GM21526 (cell line): ENCODE data around the gene G3BP1.
"Not testable (repeated sequence)": the region's sequence is repeated elsewhere in the genome, so short reads cannot be mapped to it uniquely, and the experiment has no call there.

Experiments
- ATAC-seq: cut with Tn5 transposase; IDR thresholded peaks from one replicate; pipeline ENCODE4 v1.9.1; 2021; ENCODE audit warnings: moderate library complexity; ENCODE audit not compliant: unreplicated experiment, low FRiP score

Gene G3BP1

DNA sequence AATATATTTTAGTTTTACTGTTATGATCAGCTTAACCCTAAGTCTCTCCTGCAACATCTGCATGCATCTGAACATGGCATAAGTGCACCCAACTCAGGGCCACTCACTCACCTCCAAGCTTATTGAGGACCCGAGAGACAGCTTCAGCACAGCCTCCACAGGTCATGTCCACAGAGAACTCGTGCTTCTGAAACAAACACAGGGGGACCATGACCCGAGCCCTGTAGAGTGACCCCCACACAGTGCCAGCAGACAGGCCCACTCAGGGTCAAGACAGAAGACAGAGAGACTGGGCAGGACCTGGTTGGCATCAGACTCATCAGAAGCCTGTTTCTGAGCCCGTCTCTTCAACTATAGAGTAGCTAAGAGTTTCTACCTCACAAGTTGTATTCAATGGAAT, 20.2 kb upstream of the G3BP1 start:
- ATAC-seq: no peak

DNA sequence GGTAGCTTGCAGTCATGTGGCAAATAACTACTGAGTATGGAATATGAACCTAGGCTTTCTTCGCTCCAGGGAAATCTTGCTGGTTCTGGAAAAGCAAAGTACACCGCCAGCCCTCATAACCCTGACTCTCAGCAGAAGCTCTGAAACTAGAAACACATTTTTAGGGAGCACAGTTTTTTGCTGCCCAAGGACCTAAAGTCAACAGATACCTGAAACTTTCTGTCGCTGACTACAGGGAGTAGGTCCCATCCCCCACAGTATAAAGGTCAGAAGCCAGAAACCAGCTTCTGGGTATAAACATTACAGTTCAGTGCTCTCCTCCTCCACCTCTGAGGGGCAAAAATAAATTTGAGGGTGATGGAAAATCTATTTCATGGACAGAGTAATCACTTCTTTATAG, 16.4 kb upstream of the G3BP1 start:
- ATAC-seq: no peak

DNA sequence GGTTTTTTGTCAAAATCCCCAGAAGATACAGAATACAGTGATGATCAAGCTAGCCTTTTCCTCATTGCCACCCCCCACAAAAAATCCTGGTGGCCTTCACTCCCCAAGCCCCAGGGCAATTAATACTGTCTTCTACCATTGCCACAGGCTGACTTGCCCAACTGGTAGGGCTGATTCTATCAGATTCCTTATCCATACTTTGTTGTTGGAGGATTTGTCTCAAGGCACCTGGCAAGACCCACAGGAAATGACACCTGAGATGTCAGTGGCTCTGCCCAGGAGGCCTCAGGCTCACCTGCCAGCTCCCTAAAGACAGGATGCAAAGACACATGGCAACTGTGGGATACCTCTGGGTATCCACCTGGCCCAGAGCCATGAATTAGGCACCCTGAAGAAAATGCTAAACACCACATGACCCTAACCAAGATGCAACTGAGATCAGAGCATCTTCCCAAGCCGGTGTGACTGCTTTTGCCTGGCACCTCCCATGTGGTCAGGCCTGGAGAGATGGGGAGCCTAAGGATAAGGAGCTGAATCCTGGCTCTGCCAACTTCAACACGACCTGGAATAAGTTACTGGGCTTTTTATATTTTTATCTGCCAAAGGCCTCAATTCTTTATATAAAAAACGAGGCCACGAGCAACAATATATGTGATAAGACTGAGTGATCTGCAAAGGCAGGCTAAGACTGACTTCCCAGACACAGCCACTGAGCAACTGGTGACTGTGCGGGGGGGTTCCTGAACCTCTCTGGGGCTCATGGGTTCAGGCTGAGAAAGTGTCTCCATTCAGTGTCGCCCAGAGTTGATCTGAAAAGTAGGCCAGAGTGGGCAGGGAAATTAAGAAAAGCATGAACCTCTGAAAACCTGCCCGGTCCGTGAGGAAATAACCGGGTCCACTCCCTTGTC, 14.3 kb upstream of the G3BP1 start:
- ATAC-seq: no peak

DNA sequence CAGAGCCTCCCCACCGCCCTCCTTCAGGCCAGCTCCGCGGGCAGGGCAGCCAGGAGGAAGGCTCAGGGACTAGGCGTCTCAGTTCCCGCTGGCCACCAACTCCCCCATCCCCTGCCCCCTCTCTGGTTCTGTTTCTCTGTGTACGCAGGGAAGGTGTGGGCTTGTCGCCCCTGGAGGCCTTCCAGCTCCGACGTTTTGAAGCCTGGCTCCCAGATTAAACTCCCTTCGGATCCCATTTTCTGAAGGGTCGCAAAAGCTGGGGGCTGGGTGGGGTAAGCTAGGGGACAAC, 13.7 kb upstream of the G3BP1 start:
- ATAC-seq: peak; percentile 15

DNA sequence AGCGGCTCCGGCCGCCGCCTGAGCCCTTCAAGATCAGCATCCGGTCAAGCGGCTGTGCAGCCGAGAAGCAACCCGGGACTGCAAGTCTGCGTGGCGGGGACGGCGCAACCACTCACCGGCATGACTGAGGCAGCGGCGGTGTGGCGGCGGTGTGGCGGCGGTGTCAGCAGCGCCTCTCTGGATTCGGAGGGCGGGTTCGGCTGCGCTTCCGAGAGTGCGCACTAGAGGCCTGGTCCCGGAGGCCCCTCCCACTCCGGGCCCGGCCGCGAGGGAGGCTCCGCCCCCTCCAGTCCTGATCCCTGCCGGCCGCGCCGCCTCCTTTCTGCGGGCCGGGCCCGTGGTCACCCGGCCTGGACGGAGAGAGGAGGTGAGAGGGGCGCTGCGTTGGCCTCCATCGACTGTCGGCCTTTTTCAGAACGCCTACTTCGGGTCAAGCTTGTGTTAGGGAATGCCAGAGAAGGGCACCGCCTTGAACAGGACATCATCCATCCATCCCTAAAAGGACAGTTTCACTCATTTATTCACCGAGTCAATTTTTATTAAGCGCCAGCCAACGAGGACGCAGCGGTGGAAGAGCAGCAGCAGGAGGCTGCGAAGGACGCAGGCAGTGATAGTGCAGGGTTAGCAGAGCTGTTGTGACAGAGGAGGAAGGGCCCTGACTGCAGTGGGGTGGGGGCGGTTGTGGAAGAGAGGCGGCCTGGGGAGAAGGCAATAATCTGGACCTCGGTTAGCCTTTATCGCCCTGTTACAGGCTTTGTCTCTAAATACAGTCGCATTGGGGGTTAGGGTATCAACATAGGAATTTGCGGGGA, 13.1 kb upstream of the G3BP1 start, which contains the start of gene ATOX1:
TSS of gene ATOX1 (minus strand) at position 202 of the 812 bp plus-strand sequence. CDS start at position 122, 80 bp downstream.
- peak; percentile 95 for ATAC-seq

DNA sequence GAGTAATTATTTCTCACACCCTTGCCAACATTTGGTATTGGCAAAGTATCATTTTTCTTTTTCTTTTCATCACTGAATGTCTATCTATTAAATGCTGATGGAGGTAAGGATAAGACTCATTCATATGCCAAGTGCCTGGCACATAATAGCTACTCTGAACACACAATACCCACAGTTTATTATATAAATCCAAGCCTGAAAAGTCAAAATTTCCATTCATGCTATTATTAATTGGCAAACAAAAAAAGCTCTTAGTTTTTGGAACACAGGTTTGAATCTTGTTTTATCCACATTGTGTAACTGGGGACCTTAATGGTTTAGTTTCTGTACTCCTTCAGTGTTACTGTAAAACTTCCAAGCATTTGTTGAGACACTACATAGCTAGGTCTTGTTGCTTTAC, 7.0 kb upstream of the G3BP1 start:
- no peak for ATAC-seq

DNA sequence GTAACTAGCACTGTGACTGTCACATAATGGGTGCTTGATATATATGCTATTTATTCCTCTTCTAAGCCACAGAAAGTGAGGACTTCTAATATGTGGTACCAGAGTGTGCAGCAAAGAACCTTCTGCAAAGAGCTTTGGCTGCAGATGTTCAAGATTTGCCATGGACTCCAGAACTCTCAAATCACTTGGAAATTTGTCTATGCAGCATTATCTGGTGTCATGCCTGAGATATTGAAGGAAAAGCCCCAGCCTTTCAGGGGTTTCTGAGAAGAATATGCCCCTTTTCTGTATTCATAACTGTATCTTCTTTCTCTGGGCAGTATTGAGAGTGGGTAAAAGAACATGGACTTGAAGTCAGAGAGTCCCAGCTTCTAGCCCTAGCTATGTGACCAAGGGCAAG, 4.8 kb upstream of the G3BP1 start:
- no peak for ATAC-seq

DNA sequence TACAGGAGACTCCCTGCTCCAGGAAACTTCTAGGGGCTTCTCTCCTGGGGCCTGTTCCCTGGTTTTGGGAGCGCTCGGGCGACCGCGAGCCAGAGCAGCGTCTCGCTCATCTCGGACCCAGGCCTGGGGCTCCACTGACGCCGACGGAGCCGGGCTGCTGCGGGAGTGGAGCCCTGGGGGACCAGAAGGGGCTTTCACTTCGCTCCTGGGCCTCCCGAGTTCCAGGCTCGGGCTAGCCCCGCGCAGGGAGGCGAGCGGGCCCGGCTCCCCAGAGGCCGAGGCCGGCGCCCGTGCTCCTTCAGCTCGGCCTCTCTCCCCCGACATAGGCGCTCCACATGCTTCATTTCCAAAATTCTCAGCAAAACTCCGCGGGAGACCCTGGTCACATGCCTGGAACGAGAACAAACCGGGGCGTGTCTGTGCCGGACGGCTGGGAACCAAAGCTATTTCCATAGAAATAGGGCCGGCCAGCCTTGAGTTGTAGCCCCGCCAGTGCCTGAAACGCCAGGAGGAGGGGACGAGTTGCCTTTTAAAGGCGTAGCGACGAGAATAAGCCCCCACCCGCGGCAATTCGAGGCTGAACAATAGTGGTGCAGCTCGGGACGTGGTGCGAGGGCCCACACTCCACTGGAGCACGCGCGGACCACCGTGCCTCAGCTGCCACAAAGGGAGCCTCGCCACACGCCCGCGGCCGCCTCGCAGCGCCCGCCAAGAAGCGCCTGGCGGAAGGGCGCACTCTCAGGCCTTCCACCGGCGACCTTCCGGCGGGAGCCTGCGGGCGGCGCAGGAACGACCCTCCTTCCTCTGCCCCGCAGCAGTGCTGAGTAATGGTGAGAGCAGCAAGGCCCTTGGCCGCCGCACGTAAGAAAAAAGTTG, 1.1 kb upstream of the G3BP1 start:
- peak; percentile 25 for ATAC-seq

DNA sequence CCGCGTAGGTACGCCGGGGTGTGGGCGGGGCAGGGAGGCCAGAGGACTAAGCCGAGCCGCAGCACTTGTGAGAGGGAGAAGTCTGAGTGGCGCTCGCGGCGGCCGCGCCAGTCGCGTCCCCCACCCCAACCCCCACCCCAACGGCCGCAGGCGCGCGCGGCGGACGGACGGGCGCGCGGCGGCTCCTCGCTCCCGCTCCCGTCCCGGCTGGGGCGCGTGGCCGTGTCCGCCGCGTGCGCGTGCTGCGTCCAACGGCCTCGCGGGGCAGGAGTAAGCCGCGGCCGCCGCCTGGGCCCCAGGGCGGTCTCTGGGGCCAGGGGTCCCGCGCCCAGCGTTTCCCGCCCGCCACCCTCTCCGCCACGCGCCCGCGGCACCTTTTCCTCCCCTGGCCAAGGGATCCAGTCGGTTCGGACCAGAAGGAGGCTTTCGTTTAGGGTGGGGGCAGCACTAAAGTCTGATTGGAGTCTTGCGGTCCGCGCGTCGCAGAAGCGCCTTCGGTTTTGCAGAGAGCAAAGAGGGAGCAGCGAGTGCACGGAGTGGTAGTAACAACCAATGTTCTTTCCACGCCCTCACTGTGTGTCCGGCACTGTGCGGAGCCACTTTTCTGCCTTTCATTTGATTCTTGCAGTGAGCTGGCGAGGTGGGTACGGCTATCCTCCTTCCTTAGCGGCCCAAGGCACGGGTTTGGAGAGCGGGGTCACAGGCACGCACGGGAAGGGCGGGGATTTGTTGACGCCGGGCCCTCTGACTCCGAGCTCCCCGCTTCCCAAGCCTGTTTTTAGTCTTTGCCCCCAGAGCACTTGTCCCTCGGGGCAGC, 483 bp downstream of the G3BP1 start:
- no peak for ATAC-seq

DNA sequence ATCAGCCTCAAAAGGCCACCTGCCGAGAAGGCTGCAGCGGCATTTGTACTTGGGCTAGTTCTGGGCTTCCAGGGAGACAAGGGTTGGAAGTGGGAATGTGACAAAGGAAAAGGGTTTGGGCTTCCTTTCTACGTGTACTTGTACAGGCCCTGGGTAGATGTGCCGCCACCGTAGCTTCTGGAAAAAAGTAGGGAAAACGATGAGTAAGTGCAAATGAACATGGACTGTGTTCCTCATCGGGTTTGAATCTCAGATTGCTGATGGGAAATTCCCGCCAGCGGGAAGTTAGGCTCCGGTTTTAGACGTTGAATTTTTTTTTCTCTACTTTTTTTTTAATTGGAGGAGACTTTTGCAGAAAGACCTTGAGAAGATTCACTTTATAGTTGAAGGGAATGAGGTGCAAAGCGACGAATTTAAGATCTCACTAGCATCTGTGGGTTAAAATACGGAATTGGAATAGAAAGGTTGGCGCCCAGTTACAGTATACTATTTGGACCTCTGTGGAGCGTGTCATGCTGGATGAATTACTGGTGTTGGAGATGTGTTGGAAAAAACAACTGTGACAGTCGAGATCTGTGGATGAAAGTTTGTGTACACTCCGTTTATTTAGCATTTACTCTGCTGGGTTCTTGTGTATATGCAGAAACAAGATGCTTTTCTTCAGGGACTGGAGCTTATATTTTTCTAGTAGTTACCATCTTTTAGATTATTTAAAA, 1.2 kb downstream of the G3BP1 start:
- ATAC-seq: no peak

DNA sequence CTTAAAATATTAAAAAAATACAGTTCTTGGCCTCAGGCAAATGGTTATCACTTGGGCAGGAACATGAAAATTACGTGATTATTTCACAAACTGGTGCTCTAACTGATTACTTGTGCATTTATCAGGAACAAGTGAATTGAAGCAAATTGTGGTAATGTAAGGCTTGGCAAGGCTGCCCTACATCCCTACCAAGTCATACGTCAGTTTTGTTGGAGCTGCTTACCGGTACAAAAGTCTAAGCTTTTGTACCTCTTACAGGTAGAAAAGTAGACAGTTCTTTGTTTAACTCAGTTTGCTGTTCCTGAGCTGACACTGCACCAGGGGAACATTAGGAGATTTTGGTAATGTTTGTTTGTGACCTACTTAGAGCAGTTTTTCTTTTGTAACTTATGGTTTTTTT, 2.2 kb downstream of the G3BP1 start:
- no peak for ATAC-seq

DNA sequence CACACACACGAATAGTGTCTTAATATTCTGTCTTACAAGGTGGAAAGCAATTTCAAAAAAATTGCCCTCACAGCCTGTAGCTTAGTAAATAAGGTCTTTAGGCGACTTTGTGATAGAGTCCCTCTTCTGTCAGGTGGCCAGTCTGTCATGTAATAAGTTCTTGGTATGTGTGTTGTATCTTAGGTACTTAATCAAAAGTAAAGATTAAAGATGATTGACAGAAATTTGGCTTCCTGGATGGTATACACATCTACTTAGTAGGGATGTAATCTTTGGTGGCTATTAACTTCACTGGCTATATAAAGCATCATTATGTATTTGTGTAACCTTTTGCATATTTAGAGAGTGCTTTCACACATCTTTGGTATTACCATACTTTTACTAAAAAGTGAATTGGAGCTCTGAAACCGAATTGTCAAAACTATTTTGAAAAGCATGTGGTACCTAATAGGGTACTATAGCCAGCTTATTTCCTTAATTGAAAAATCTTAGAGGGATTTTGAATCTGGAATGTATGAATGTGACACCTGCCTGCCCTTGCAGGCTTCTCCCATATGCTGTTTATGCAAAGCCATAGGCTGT, 3.4 kb downstream of the G3BP1 start:
- ATAC-seq: no peak

DNA sequence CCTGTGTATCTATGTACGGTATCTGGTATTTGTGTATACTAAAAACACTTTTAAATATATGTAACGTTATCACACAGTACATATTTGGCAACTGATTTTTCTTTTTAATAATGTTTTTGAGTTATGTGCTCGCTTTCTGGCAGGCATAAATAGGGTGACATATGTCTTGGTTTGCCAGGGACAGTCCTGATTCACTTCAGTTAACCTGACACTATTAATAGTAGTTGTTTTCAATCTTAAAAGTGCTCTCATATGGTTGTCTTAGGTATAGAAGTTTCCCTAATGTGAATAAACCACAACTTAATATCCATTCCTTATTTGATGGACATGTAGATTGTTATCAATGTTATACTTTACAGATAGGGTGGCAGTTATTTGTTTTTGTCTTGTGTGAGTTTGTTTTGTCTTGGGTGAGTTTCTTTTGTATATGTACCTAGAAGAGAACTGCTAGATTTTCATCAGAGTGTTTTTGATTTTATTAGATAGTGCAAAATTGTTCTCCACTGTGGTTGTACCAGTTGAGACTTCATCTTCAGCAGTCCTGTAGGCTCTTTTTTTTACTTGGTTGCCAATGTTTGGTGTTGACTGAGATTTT, 7.9 kb downstream of the G3BP1 start:
- ATAC-seq: no peak

DNA sequence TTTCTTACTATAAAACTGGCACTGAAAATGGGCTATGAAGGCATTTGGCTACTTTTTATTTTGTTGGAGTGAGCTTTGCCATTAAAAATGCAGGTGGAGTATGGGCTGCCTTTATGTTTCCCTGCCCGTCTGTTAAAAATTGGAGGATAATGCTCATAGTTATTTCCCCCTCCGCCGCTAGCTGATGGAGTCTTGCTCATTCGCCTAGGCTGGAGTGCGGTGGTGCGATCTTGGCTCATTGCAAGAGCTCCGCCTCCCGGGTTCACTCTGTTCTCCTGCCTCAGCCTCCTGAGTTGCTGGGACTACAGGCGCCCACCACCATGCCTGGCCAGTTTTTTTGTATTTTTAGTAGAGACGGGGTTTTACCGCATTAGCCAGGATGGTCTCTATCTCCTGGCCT, 8.6 kb downstream of the G3BP1 start:
- ATAC-seq: no peak

DNA sequence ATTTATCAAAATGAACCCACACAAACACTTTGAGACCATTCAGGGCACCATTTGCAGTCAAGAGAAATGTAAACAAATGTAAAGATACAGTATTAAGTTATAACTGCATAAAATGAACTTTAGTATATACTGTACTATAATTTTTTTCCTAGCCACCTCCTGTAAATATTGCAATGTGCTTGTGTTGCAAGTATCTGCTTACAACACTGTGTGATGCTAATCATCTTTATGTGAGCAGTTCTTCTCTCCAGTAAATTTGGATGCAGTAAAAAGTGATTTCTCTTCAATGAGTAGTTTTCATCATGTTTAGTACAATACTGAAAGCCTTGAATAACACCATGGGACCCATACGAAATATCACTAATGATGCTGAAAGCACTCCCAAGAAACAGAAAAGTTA, 9.4 kb downstream of the G3BP1 start:
- ATAC-seq: no peak

DNA sequence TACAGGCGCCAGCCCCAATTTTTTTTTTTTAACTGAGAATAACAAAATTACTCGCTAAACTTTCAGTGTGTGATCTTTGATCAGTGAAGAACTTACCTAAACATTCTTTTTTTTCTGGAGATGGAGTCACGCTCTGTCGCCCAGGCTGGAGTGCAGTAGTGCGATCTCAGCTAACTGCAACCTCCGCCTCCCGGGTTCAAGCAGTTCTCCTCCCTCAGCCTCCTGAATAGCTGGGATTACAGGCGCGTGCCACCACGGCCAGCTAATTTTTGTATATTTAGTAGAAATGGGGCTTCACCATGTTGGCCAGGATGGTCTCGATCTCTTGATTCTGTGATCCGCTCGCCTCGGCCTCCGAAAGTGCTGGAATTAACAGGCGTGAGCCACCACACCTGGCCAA, 11.9 kb downstream of the G3BP1 start:
- ATAC-seq: not testable (repeated sequence)

DNA sequence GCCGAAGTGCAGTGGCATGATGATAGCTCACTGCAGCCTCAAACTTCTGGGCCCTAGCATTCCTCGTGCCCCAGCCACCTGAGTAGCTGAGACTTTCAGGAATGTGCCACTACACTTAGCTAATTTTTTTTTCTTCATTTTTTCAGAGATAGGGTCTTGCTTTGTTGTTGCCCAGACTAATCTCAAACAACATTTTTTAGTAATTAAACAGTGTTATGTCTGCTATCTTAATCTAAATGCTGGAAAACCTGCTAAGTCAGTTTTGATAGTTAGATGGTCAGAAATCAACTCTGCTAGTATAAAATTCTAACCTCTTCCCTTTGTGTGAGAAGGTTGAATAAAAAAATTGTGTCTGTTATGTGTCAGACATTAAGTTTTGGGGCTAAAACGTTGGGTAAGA, 12.4 kb downstream of the G3BP1 start:
- no peak for ATAC-seq

DNA sequence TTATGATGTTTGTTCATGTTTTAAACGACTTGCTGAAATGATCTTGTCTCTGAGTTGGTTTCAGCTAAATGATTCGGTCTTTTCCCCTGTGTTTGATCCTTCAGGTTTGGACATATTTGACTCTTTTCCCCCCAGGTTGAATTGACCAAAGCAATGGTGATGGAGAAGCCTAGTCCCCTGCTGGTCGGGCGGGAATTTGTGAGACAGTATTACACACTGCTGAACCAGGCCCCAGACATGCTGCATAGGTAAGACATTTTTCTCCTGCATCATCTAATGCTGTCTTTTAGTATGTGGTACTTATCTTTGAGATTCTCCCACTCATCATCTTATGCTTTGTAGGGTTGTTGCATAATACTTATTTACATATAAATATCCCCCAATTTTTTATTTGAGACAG, 14.7 kb downstream of the G3BP1 start:
- ATAC-seq: no peak

DNA sequence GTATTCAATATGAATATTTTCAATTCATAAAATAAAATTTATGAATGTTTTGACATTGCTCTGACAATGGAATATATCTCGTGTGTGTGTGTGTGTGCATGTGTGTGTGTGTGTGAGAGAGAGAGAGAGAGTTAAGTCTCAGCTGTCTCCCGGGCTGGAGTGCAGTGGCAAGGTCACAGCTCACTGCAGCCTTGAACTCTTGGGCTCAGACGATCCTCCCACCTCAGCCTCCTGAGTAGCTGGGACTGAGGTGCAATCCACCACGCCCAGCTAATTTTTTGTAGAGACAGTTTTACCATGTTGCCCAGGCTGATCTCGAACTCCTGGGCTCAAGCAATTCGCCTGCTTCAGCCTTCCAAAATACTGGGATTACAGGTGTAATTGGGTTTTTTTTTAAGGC, 16.1 kb downstream of the G3BP1 start:
- no peak for ATAC-seq
